ENCODE measurements around the gene HCLS1. TPM values are rescaled to one million over a fixed set of nuclear protein-coding genes. Genes with fewer than 3 reads are reported as not detected.

Gene HCLS1
- total and polyA plus RNA-seq, 2 of the 8 experiments (the other 6 are each of a cell fraction or from before 2014, with no cell fraction given) = 0.53 to 1.3 TPM

- TF ChIP-seq, protein P1, sequence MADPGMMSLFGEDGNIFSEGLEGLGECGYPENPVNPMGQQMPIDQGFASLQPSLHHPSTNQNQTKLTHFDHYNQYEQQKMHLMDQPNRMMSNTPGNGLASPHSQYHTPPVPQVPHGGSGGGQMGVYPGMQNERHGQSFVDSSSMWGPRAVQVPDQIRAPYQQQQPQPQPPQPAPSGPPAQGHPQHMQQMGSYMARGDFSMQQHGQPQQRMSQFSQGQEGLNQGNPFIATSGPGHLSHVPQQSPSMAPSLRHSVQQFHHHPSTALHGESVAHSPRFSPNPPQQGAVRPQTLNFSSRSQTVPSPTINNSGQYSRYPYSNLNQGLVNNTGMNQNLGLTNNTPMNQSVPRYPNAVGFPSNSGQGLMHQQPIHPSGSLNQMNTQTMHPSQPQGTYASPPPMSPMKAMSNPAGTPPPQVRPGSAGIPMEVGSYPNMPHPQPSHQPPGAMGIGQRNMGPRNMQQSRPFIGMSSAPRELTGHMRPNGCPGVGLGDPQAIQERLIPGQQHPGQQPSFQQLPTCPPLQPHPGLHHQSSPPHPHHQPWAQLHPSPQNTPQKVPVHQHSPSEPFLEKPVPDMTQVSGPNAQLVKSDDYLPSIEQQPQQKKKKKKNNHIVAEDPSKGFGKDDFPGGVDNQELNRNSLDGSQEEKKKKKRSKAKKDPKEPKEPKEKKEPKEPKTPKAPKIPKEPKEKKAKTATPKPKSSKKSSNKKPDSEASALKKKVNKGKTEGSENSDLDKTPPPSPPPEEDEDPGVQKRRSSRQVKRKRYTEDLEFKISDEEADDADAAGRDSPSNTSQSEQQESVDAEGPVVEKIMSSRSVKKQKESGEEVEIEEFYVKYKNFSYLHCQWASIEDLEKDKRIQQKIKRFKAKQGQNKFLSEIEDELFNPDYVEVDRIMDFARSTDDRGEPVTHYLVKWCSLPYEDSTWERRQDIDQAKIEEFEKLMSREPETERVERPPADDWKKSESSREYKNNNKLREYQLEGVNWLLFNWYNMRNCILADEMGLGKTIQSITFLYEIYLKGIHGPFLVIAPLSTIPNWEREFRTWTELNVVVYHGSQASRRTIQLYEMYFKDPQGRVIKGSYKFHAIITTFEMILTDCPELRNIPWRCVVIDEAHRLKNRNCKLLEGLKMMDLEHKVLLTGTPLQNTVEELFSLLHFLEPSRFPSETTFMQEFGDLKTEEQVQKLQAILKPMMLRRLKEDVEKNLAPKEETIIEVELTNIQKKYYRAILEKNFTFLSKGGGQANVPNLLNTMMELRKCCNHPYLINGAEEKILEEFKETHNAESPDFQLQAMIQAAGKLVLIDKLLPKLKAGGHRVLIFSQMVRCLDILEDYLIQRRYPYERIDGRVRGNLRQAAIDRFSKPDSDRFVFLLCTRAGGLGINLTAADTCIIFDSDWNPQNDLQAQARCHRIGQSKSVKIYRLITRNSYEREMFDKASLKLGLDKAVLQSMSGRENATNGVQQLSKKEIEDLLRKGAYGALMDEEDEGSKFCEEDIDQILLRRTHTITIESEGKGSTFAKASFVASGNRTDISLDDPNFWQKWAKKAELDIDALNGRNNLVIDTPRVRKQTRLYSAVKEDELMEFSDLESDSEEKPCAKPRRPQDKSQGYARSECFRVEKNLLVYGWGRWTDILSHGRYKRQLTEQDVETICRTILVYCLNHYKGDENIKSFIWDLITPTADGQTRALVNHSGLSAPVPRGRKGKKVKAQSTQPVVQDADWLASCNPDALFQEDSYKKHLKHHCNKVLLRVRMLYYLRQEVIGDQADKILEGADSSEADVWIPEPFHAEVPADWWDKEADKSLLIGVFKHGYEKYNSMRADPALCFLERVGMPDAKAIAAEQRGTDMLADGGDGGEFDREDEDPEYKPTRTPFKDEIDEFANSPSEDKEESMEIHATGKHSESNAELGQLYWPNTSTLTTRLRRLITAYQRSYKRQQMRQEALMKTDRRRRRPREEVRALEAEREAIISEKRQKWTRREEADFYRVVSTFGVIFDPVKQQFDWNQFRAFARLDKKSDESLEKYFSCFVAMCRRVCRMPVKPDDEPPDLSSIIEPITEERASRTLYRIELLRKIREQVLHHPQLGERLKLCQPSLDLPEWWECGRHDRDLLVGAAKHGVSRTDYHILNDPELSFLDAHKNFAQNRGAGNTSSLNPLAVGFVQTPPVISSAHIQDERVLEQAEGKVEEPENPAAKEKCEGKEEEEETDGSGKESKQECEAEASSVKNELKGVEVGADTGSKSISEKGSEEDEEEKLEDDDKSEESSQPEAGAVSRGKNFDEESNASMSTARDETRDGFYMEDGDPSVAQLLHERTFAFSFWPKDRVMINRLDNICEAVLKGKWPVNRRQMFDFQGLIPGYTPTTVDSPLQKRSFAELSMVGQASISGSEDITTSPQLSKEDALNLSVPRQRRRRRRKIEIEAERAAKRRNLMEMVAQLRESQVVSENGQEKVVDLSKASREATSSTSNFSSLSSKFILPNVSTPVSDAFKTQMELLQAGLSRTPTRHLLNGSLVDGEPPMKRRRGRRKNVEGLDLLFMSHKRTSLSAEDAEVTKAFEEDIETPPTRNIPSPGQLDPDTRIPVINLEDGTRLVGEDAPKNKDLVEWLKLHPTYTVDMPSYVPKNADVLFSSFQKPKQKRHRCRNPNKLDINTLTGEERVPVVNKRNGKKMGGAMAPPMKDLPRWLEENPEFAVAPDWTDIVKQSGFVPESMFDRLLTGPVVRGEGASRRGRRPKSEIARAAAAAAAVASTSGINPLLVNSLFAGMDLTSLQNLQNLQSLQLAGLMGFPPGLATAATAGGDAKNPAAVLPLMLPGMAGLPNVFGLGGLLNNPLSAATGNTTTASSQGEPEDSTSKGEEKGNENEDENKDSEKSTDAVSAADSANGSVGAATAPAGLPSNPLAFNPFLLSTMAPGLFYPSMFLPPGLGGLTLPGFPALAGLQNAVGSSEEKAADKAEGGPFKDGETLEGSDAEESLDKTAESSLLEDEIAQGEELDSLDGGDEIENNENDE (IDR thresholded peaks at IDR 0.05; ENCODE audit: insufficient replicate concordance, low read length) = no peak
- TF ChIP-seq SP1 (IDR thresholded peaks at IDR 0.05; ENCODE audit: low read depth, low read length) (no peak), E2F6 (IDR thresholded peaks at IDR 0.05) (no peak), RXRA (IDR thresholded peaks at IDR 0.05; ENCODE audit: insufficient read depth, low read depth, low read length) (no peak), POLR2AphosphoS5 (IDR thresholded peaks at IDR 0.05; ENCODE audit: low read depth, low read length) (no peak), KDM1A (IDR thresholded peaks at IDR 0.05; ENCODE audit: borderline replicate concordance, low read length) (no peak), YY1 (IDR thresholded peaks at IDR 0.05; ENCODE audit: low read depth, low read length) (no peak), CBX8 (IDR thresholded peaks at IDR 0.05; ENCODE audit: borderline replicate concordance, low read depth, low read length) (no peak), SRF (IDR thresholded peaks at IDR 0.05; ENCODE audit: low read depth, low read length) (no peak), TAF7 (optimal IDR thresholded peaks at IDR 0.05; ENCODE audit: borderline replicate concordance, low read depth, low read length) (no peak)
Measured at GRCh38 chr3:121624147-121624899, 36.4 kb downstream of the HCLS1 start (continued).
